Neural cell (in vitro differentiated cells): Measurements from ENCODE around the gene PGP.

ENCODE experiments used
- EP300 ChIP-seq: fragments of 450-650 bp; conservative IDR thresholded peaks from 2 replicates; pipeline ENCODE4 v1.6.1; 2014; ENCODE audit warnings: antibody characterized with exemption, mild to moderate bottlenecking, moderate library complexity; ENCODE audit not compliant: poor library complexity, severe bottlenecking
- MXI1 ChIP-seq: fragments of 450-650 bp; conservative IDR thresholded peaks from 2 replicates; pipeline ENCODE4 v1.6.1; 2014; ENCODE audit warnings: antibody characterized with exemption, mild to moderate bottlenecking; ENCODE audit not compliant: poor library complexity, severe bottlenecking
- POLR2AphosphoS5 ChIP-seq: IDR thresholded peaks from 2 replicates; pipeline ENCODE4 v1.6.1; 2012
- SMC3 ChIP-seq: fragments of 450-650 bp; conservative IDR thresholded peaks from 2 replicates; pipeline ENCODE4 v1.6.1; 2014; ENCODE audit warnings: antibody characterized with exemption, mild to moderate bottlenecking, moderate library complexity; ENCODE audit not compliant: poor library complexity
- TAF1 ChIP-seq: IDR thresholded peaks from 2 replicates; pipeline ENCODE4 v1.6.1; 2012; ENCODE audit warnings: low read depth
- TF ChIP-seq, protein P1 (sequence below): fragments of 450-650 bp; IDR thresholded peaks from 2 replicates; pipeline ENCODE4 v1.5.1; 2014; ENCODE audit warnings: antibody characterized with exemption, mild to moderate bottlenecking, moderate library complexity; ENCODE audit not compliant: poor library complexity, severe bottlenecking
- TF ChIP-seq, protein P2 (sequence below): IDR thresholded peaks from 2 replicates; pipeline ENCODE4 v1.6.1; 2012; ENCODE audit warnings: borderline replicate concordance

DNA sequence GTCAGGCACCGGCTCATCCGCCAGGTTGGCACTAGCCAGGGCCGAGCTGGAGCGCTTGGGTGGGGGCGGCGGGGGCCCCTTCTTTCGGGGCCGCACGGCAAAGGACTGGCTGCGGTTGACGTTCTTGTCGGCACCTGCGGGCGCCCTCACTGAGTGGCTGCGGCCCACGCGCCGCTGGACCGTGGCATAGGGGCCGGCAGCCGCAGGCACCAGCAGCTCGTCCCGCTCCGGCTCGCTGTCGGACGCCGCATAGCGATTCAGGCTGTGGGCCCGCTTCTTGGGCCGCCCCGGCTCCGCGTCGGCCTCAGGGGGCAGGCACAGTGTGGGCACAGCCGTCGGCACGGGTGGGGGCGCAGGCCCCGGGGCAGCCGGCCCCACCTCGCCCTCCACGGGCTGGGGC is 34.2 kb downstream of the PGP start:
- TF ChIP-seq SMC3 (no peak), POLR2AphosphoS5 (no peak), EP300 (no peak), TAF1 (no peak), MXI1 (no peak)
- TF ChIP-seq, protein P1, sequence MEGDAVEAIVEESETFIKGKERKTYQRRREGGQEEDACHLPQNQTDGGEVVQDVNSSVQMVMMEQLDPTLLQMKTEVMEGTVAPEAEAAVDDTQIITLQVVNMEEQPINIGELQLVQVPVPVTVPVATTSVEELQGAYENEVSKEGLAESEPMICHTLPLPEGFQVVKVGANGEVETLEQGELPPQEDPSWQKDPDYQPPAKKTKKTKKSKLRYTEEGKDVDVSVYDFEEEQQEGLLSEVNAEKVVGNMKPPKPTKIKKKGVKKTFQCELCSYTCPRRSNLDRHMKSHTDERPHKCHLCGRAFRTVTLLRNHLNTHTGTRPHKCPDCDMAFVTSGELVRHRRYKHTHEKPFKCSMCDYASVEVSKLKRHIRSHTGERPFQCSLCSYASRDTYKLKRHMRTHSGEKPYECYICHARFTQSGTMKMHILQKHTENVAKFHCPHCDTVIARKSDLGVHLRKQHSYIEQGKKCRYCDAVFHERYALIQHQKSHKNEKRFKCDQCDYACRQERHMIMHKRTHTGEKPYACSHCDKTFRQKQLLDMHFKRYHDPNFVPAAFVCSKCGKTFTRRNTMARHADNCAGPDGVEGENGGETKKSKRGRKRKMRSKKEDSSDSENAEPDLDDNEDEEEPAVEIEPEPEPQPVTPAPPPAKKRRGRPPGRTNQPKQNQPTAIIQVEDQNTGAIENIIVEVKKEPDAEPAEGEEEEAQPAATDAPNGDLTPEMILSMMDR = no peak
- TF ChIP-seq, protein P2, sequence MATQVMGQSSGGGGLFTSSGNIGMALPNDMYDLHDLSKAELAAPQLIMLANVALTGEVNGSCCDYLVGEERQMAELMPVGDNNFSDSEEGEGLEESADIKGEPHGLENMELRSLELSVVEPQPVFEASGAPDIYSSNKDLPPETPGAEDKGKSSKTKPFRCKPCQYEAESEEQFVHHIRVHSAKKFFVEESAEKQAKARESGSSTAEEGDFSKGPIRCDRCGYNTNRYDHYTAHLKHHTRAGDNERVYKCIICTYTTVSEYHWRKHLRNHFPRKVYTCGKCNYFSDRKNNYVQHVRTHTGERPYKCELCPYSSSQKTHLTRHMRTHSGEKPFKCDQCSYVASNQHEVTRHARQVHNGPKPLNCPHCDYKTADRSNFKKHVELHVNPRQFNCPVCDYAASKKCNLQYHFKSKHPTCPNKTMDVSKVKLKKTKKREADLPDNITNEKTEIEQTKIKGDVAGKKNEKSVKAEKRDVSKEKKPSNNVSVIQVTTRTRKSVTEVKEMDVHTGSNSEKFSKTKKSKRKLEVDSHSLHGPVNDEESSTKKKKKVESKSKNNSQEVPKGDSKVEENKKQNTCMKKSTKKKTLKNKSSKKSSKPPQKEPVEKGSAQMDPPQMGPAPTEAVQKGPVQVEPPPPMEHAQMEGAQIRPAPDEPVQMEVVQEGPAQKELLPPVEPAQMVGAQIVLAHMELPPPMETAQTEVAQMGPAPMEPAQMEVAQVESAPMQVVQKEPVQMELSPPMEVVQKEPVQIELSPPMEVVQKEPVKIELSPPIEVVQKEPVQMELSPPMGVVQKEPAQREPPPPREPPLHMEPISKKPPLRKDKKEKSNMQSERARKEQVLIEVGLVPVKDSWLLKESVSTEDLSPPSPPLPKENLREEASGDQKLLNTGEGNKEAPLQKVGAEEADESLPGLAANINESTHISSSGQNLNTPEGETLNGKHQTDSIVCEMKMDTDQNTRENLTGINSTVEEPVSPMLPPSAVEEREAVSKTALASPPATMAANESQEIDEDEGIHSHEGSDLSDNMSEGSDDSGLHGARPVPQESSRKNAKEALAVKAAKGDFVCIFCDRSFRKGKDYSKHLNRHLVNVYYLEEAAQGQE = no peak
